OCI-M1 (cell line): ENCODE results near the gene RTP5.
"Not testable (repeated sequence)": the region's sequence is repeated elsewhere in the genome, so short reads cannot be mapped to it uniquely, and the experiment has no call there.

Experiments
- DNase-seq: peaks from one replicate; lab custom pipeline; 2025; lab: John Stamatoyannopoulos, UW

The RTP5 gene

DNA sequence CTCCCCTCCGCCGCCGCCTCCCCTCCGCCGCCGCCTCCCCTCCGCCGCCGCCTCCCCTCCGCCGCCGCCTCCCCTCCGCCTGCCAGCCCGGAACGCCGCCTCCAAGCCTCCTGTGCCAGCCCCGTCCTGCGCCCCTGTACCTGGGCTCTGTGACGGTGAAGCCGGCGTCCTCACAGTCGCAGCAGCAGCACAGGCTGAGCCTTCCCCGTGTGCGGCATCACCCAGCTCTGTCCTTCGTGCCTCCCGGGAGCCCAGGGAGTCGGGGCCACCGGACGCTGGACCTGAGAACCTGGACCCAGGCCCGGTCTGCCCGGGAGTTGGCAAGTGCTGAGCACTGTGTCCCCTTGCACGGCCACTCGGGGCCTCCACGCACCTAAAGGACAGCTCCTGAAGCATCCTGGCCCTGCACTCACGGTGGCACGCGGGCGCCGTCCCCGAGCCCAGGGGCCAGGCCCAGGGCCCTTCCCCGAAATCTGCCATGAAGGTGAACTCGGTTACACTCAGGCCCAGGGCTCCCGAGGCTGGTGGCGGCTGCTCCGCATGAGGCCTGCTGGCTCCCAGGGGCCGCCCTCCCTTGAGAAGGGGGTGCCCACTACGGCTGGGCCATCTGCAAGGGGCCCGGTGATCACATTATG, 32.9 kb downstream of the RTP5 start:
- no peak for DNase-seq

DNA sequence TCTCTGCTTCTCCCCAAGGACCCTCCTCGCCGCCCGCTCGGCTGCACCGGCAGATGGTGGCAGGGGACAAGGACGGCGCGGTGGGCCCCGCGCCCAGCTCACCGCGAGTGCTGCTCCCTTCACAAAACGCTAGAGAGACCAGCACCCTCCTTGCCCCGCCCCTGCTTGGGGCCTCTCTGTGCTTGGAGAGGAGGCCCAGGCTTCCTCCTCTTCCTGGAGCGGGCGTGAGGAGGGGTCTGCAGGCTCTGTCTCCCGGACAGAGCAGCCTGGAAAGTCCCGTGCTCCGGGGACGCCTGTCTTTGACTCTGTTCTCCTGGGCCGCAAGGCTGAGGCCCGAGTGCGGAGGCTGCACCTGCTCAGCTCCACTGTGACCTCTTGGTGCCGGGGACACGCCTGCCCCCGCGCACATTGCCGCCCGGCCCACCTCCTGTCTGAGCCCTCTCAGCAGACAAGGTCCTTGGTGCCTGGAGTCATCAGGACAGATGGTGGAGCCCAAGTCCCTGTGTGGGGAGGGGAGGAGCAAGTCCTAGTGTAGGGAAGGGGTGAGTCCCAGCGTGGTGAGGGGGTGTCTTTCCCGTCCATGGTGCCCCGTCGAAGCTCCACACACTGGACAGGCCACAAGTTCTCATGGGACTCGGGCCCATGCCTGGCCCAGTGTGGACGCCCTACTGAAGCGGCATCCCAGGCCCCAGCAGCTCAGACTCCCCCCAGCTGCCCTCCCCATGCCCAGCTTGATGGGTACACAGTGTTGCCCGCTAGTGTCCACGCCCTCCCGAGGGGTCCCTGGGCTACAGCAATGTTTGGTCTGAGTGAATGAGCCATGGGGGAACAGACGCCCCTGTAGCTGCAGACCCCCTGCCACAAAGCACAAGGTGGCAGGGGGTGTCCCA, 33.8 kb downstream of the RTP5 start:
- DNase-seq: no peak

DNA sequence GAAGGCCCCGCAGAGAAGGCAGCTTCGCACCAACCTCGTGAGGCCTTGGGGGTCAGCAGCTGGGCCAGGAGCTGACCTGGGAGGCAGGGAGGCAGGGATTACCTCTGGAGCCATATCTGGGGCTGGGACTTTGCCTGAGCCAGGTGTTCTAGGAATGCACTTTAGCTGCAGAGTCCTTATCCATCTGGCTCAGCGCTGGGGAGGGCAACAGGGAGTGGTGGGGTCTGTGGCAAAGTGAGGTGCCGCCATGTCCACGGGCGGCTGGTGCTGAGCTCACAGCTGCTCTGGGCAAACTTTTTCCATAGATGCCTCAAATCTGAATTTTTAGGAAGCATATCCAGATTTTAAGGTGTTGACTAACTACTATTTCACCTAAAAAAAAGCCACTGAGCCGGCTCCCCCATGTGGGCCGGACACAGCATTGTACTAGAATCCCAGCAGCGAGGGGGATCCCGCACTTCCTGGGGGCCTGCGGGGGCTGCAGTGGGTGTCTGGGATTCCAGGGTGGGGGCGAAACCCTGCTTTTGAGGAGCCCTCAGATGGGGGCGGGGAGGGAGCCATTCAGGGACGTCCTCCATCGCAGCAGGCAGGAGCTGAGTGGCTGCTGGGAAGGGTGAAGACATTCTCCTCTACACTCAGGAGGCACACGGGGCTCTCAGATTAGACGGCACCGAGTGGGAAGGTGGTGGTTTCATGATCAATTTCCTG, 34.6 kb downstream of the RTP5 start:
- DNase-seq: no peak

GRCh38 chr2:241904791-241905710, 35.5 kb downstream of the RTP5 start:
- DNase-seq: no peak

- DNase-seq: no peak
Observed at GRCh38 chr2:241905716-241906377, 36.3 kb downstream of the RTP5 start.

GRCh38 chr2:241906378-241906770, 36.8 kb downstream of the RTP5 start:
- not testable (repeated sequence) for DNase-seq

GRCh38 chr2:241906826-241907570, 37.5 kb downstream of the RTP5 start:
- DNase-seq: no peak

DNA sequence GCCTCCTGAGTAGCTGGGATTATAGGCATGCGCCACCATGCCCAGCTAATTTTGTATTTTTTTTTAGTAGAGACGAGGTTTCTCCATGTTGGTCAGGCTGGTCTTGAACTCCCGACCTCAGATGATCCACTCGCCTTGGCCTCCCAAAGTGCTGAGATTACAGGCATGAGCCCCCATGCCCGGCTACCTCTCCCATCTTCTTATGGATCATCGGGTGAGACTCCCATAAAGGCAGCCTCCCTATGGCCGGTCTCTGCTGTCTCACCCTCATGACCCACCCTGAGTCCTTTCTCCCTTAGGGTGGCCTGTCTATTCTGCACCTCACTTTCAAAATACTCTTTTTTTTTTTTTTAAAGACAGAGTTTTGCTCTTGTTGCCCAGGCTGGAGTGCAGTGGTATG, 38.3 kb downstream of the RTP5 start:
- not testable (repeated sequence) for DNase-seq

GRCh38 chr2:241908686-241909420, 39.3 kb downstream of the RTP5 start:
- no peak for DNase-seq

DNA sequence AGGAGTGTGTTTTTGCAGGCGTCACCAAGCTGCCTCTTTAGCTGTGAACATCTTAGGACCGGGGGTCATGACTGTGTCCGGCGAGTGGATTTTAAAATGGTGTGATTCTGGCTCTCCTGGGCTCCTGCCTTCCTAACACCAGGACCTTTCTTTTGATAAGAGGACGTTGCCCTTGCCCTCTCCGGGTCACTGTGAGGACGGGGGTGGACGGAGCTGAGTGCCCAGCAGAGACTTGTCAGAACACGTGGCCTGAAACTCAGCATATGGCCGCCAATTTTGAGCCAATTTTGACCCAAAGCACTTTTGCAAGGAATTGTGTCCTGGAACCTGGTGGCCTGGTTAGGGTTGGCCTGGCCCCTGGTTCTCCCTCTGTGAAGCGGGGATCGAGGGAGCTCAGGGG, 40.2 kb downstream of the RTP5 start:
- no peak for DNase-seq

- no peak for DNase-seq
Observed at GRCh38 chr2:241910604-241911520, 41.3 kb downstream of the RTP5 start.

DNA sequence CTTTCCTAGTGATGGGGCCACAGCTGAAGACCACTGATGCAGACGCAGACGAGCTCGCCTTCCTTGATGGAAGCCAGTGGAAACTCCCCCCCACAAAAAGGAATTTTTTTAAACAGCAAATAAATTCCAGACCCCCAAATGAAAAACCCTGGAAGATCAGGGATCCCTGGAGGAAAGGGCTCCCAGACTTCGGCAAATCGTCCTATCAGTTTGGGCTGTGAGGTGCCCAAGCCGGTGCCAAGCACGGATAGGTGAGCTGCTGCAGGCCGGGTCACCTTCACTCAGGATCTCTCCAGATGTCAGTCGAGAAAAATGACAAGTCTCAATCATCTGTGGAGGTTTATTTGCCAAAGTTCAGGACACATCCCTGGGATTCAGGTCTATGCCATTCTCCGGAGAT, 42.0 kb downstream of the RTP5 start:
- no peak for DNase-seq

DNA sequence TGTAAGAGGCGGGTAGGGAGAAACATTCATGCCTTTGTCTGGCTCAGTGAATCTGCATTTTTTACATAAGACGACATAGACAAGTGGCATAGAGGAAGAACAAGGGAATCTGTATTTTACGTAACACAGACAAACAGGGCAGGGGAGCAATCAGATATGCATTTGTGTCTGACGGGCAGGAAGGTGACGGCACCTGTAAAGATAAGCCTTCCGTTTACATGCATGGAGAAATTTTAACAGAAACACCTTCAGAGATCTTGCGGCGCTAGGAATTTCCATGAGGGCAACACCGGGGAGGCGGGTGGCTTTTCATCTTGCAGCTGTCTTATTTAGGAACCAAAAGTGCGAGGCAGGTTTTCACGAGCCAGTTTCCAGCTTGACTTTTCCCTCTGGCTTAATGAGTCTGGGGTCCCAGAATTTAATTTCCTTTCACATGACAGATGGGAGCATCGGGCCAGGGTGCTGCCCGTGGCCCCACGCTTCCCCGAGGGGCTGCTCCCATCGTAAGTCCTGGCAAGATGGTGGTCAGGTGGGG, 42.6 kb downstream of the RTP5 start:
- no peak for DNase-seq

DNA sequence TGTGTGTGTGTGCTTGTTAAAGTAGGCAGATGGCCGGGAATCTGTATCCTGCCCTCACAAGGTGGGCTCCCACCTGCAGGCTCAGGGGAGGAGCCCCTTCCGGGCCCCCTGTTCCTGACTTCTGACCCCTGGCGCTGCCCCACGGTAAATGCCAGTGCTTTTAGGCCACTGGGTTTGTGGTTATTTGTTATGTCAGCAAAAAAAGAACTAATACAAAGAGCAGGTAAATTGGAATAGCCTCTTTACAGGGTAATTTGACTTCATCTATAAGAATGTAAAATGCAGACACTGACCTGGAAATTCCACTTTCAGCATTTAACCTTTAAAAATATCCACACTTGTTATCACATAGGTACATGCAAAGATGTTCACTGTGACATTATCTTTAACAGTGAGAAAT, 44.2 kb downstream of the RTP5 start:
- no peak for DNase-seq

DNA sequence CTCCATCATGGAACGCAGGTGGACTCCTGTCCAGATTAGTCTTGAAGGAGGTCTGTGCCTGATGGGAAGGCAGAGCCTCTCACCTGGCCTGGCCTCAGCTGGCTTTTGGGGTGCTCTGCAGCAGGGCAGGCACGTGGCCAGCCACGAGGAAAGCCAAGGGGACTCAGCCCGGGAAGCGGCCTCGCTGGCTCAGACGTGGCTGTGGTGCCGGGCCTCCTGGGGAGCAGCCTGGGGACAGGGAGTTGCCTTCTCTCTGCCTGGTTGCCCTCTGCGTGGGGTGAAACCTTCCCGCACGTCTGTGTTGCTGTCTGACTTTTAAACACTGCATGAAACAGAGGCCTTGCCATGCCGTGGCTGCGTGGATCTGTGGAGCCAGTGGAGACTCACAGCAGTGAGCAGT, 45.0 kb downstream of the RTP5 start:
- DNase-seq: no peak

DNA sequence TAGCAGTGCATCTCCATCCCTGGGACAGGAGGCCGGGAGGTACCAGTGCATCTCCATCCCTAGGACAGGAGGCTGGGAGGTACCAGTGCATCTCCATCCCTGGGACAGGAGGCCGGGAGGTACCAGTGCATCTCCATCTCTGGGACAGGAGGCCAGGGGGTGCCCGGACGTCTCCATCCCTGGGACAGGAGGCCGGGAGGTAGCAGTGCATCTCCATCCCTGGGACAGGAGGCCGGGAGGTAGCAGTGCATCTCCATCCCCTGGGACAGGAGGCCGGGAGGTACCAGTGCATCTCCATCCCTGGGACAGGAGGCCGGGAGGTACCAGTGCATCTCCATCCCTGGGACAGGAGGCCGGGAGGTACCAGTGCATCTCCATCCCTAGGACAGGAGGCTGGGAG, 52.1 kb downstream of the RTP5 start:
- not testable (repeated sequence) for DNase-seq

- DNase-seq: no peak
Observed at GRCh38 chr2:241922411-241922810, 52.9 kb downstream of the RTP5 start.

DNA sequence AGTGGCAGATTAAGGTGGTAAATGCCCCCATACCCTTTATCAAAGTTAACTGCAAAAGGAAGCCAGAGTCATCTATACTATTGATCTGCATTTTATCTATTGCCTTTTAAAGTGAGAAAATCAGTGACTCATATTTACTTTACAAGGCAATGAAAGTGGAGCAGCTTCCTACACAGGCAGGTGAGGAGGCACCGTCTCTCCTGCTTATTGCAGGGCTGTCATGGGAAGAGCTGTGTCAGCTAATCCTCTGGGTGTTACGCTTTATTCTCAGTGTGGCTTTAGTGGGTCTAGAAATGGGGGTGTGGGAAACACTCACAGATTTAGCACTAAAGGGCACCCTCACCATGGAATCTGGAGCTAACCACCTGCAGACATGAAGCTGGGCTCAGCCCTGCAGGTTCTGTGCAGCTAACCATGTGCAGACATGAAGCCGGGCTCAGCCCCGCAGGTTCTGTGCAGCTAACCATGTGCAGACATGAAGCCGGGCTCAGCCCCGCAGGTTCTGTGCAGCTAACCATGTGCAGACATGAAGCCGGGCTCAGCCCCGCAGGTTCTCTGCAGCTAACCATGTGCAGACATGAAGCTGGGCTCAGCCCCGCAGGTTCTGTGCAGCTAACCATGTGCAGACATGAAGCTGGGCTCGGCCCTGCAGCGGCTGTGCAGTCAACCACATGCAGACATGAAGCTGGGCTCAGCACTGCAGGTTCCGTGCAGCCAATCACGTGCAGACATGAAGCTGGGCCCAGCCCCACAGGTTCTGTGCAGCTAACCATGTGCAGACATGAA, 53.5 kb downstream of the RTP5 start:
- not testable (repeated sequence) for DNase-seq
